Mesendoderm (in vitro differentiated cells): ENCODE results near the gene POMT1.

ENCODE experiments used
- DNase-seq: peaks from one replicate; pipeline ENCODE4 v3.0.0; 2013
- H2AK5ac ChIP-seq: 2 replicates; pipeline ENCODE4 v1.6.1; 2013; ENCODE audit warnings: low read length, inconsistent platforms
- H2BK120ac ChIP-seq: 2 replicates; pipeline ENCODE4 v1.6.1; 2013; ENCODE audit warnings: low read depth, mild to moderate bottlenecking, low read length, moderate library complexity, mixed read lengths
- H2BK15ac ChIP-seq: replicated peaks from 2 replicates; pipeline ENCODE4 v1.6.1; 2013; ENCODE audit warnings: low read depth, mild to moderate bottlenecking, moderate library complexity
- H2BK5ac ChIP-seq: 2 replicates; pipeline ENCODE4 v1.6.1; 2013; ENCODE audit warnings: low read length, inconsistent platforms
- H3K18ac ChIP-seq: 2 replicates; pipeline ENCODE4 v1.6.1; 2013; ENCODE audit warnings: mild to moderate bottlenecking, low read length, mixed read lengths
- H3K23ac ChIP-seq: one replicate; pipeline ENCODE4 v1.6.1; 2013; ENCODE audit warnings: low read length
- H3K27ac ChIP-seq: 2 replicates; pipeline ENCODE4 v1.5.1; 2013; ENCODE audit warnings: low read depth, mild to moderate bottlenecking, inconsistent platforms, low read length, moderate library complexity
- H3K27me3 ChIP-seq: 2 replicates; pipeline ENCODE4 v1.6.1; 2013; ENCODE audit warnings: low read length, control low read depth, mild to moderate bottlenecking, inconsistent platforms; ENCODE audit not compliant: insufficient read depth, poor library complexity
- H3K36me3 ChIP-seq: 2 replicates; pipeline ENCODE4 v1.6.1; 2013; ENCODE audit warnings: low read length, inconsistent platforms; ENCODE audit not compliant: control insufficient read depth, insufficient read depth
- H3K4ac ChIP-seq: one replicate; pipeline ENCODE4 v1.6.1; 2013; ENCODE audit warnings: low read depth, mild to moderate bottlenecking, low read length, moderate library complexity
- H3K4me1 ChIP-seq: 2 replicates; pipeline ENCODE4 v1.6.1; 2013; ENCODE audit warnings: low read depth, low read length, inconsistent platforms; ENCODE audit not compliant: control insufficient read depth
- H3K4me2 ChIP-seq: 2 replicates; pipeline ENCODE4 v1.6.1; 2013; ENCODE audit warnings: low read length
- H3K4me3 ChIP-seq: 2 replicates; pipeline ENCODE4 v1.5.1; 2013; ENCODE audit warnings: mild to moderate bottlenecking, low read length
- H3K56ac ChIP-seq: one replicate; pipeline ENCODE4 v1.6.1; 2013; ENCODE audit warnings: low read length
- H3K79me1 ChIP-seq: 2 replicates; pipeline ENCODE4 v1.6.1; 2013; ENCODE audit warnings: low read length, inconsistent platforms
- H3K79me2 ChIP-seq: 2 replicates; pipeline ENCODE4 v1.6.1; 2013; ENCODE audit warnings: mild to moderate bottlenecking, low read length; ENCODE audit not compliant: control insufficient read depth, insufficient read depth
- H3K9ac ChIP-seq: 2 replicates; pipeline ENCODE4 v1.6.1; 2013; ENCODE audit warnings: low read length, inconsistent platforms
- H4K5ac ChIP-seq: one replicate; pipeline ENCODE4 v1.6.1; 2013; ENCODE audit warnings: low read length
- H4K8ac ChIP-seq: one replicate; pipeline ENCODE4 v1.6.1; 2013; ENCODE audit warnings: low read depth, mild to moderate bottlenecking, control low read depth, low read length, moderate library complexity
- WGBS: extraction: QIAGEN DNeasy Blood & Tissue Kit; methylation state at CpG from one replicate; pipeline ENCODE4 v1.1.7; 2013; ENCODE audit warnings: low lambda C conversion rate, missing lambda C conversion rate; ENCODE audit not compliant: insufficient coverage; ENCODE audit errors: extremely low coverage; 5-methylcytosine and 5-hydroxymethylcytosine counted together

Gene POMT1

DNA sequence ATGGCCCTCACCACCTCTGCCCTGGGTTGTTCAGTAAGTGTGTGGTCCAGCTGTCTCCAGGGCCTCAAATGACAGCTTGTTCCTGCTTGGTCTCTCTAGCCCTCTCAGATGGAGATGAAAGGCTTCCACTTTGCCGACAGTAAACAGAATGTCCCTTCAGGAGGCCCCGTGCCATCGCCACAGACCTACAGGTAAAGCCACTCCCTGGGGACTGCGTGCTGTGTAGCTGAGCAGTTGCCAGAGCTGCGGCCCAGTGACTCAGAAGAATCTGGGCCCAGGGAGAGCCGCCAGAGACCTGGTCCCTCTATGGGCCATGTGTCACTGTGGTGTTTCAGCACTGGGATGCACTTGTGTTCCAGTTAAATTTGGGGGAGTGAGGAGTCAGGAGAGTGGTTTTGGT, 10.6 kb upstream of the POMT1 start:
- H3K27ac ChIP-seq, result no peak overlapping the region
- peaks cover 51% of the 10 kb centered on the region for H3K36me3 ChIP-seq
- WGBS, result no CpG with 5 or more reads among the region's 6 CpGs

DNA sequence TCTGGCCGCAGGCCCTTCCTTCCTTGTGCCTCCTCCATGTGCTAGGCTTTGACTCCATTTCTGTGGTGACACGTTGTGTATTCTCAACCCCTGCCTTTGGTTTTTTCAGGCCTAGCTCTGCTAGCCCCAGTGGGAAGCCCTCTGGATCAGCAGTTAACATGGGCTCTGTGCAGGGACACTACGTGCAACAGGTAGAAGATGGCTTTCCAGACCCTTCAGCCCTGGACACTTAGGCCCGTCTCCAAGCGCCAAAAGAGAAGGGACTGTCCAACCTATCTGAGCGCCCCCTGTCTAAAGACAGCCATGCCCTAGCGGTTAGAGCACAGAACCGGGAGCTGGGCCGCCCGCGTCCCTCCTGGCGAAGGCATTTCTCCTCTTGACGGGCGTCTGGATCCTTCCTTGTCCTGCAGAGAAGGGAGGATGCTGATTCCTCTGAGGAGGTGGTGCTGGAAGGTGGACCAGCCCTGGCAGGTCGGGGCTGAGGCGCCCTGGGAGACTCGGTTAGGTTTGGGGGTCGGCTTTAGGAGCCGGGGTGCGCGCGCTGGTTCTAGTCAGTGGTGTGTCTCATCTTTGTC, 8.3 kb upstream of the POMT1 start:
- no CpG with 5 or more reads among the region's 22 CpGs for WGBS
- H3K36me3 ChIP-seq, result peaks cover 52% of the 10 kb centered on the region
- no peak for DNase-seq
- no peak overlapping the region for H3K4ac ChIP-seq
- no peaks in the 10 kb centered on the region for H3K27me3 ChIP-seq
- H3K79me1 ChIP-seq, result peaks cover 6% of the 10 kb centered on the region
- H3K27ac ChIP-seq, result no peak overlapping the region
- no peak overlapping the region for H2BK15ac ChIP-seq
- no peak overlapping the region for H2BK5ac ChIP-seq
- H3K79me2 ChIP-seq, result no peaks in the 10 kb centered on the region
- H3K9ac ChIP-seq, result no peak overlapping the region
- H2BK120ac ChIP-seq, result no peak overlapping the region
- H3K56ac ChIP-seq, result no peak overlapping the region
- H4K8ac ChIP-seq, result no peak overlapping the region
- no peak overlapping the region for H3K18ac ChIP-seq
- no peak overlapping the region for H4K5ac ChIP-seq
- H3K4me2 ChIP-seq, result no peak overlapping the region
- H2AK5ac ChIP-seq, result no peak overlapping the region
- no peak overlapping the region for H3K23ac ChIP-seq
- no peak overlapping the region for H3K4me3 ChIP-seq
- no peaks in the 10 kb centered on the region for H3K4me1 ChIP-seq

More for the DNA sequence above, 10.6 kb upstream of the POMT1 start:
- no peak overlapping the region for H3K4me2 ChIP-seq
- H3K4me3 ChIP-seq, result no peak overlapping the region
- no peak overlapping the region for H2BK5ac ChIP-seq
- no peak overlapping the region for H4K5ac ChIP-seq
- no peak overlapping the region for H3K4ac ChIP-seq
- H2AK5ac ChIP-seq, result no peak overlapping the region
- no peak overlapping the region for H2BK15ac ChIP-seq
- no peak overlapping the region for H3K9ac ChIP-seq
- H3K4me1 ChIP-seq, result no peaks in the 10 kb centered on the region
- H4K8ac ChIP-seq, result no peak overlapping the region
- H3K23ac ChIP-seq, result no peak overlapping the region
- DNase-seq, result no peak
- peaks cover 6% of the 10 kb centered on the region for H3K79me1 ChIP-seq
- no peak overlapping the region for H3K56ac ChIP-seq
- no peak overlapping the region for H3K18ac ChIP-seq
- H3K79me2 ChIP-seq, result no peaks in the 10 kb centered on the region
- no peaks in the 10 kb centered on the region for H3K27me3 ChIP-seq
- no peak overlapping the region for H2BK120ac ChIP-seq

DNA sequence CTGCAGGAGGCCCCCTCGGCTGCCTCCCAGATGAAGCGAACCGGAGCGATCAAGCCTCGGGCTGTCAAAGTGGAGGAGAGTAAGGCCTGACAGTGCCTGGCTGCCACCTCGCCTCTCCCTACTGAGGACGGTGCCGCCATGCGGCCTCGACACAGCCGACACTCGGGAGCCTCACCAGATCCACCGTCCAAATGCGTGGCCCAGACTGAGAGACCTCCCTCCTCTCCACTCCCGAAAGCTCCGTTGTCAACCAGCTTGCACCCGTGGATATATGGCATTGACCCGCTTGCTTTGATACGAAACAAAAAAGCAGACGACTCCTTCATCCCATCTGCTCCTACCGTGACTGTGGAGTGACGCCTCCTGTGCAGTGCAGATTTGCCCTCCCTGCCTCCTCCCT, 6.9 kb upstream of the POMT1 start:
- Histone ChIP-seq H2BK15ac (no peak overlapping the region), H3K27ac (no peak overlapping the region), H3K18ac (no peak overlapping the region), H3K4me1 (no peaks in the 10 kb centered on the region), H3K23ac (no peak overlapping the region), H4K5ac (no peak overlapping the region), H2BK5ac (no peak overlapping the region), H3K4me3 (no peak overlapping the region), H3K27me3 (no peaks in the 10 kb centered on the region), H3K79me2 (no peaks in the 10 kb centered on the region), H3K56ac (no peak overlapping the region), H3K4ac (no peak overlapping the region), H3K36me3 (peaks cover 47% of the 10 kb centered on the region), H3K4me2 (no peak overlapping the region), H2BK120ac (no peak overlapping the region), H3K79me1 (peaks cover 5% of the 10 kb centered on the region), H3K9ac (no peak overlapping the region), H2AK5ac (no peak overlapping the region), H4K8ac (no peak overlapping the region)
- DNase-seq, result no peak
- WGBS, result no CpG with 5 or more reads among the region's 22 CpGs

DNA sequence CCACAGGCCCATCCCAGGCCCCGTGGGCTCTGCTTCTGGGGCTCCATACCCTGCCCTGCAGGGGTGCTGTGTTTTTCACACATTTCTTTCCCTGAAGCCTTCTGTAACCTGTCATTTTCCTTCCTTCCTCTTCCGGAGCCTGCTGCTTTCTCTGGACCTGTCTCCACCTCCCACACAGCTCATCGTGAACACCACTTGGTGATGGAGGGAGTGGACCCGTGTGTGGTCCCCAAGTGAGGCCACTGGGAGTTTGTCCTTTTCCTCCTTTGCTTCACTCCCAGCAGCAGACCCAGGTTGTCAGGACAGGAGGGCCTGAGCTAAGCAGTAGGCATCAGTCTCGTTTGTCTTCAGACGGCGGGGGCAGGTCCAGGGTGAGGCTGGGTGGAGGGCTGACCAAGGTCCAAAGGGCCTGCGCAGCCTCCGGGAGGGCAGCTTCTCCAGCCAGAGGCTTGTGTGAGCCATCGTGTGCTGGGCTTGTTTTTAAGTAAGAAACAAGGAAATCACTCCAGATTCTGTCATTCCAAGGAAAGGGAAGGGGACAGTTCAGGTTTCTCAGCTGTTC, 5.8 kb upstream of the POMT1 start:
- H2BK5ac ChIP-seq, result no peak overlapping the region
- H4K5ac ChIP-seq, result no peak overlapping the region
- no peaks in the 10 kb centered on the region for H3K27me3 ChIP-seq
- H3K4ac ChIP-seq, result no peak overlapping the region
- H4K8ac ChIP-seq, result no peak overlapping the region
- H2BK120ac ChIP-seq, result no peak overlapping the region
- no peak overlapping the region for H3K18ac ChIP-seq
- H3K4me1 ChIP-seq, result no peaks in the 10 kb centered on the region
- no peak overlapping the region for H3K9ac ChIP-seq
- no peak overlapping the region for H3K4me2 ChIP-seq
- no peak overlapping the region for H2BK15ac ChIP-seq
- H3K27ac ChIP-seq, result no peak overlapping the region
- no peak overlapping the region for H3K4me3 ChIP-seq
- no peak overlapping the region for H2AK5ac ChIP-seq
- no peak for DNase-seq
- H3K79me1 ChIP-seq, result peaks cover 5% of the 10 kb centered on the region
- H3K23ac ChIP-seq, result no peak overlapping the region
- H3K36me3 ChIP-seq, result peaks cover 39% of the 10 kb centered on the region
- no CpG with 5 or more reads among the region's 10 CpGs for WGBS
- no peaks in the 10 kb centered on the region for H3K79me2 ChIP-seq
- no peak overlapping the region for H3K56ac ChIP-seq

DNA sequence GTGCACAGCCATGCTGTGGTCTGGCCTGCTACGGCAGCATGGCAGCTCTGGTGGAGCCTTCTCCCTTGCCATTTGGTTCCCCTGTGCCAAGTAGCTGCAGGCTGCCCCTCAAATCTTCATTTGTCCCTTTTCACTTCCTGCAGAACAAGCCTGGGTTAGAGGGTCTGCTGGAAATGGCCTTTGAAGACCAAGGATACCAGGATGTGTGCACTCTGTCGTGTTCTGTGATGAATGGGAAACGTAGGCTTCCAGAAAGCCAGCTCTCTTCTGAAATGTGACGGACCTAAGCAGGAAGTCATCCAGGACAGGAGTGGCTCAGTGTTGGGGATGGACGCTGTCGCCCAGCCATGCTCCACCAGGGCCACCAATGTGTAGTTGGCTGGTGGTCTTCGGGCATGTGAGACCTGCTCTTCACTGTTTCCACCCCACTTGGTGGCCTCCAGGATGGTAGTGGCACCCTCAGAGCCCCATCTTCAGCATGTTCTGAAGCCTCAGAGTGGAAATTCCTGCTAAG, 3.4 kb upstream of the POMT1 start:
- peaks cover 28% of the 10 kb centered on the region for H3K36me3 ChIP-seq
- no peak overlapping the region for H3K4ac ChIP-seq
- no peak overlapping the region for H3K23ac ChIP-seq
- no peaks in the 10 kb centered on the region for H3K27me3 ChIP-seq
- H2AK5ac ChIP-seq, result no peak overlapping the region
- no peak overlapping the region for H4K8ac ChIP-seq
- no peak overlapping the region for H3K9ac ChIP-seq
- no peak overlapping the region for H3K27ac ChIP-seq
- no peak overlapping the region for H3K56ac ChIP-seq
- no peak for DNase-seq
- H2BK15ac ChIP-seq, result no peak overlapping the region
- no peak overlapping the region for H3K4me2 ChIP-seq
- WGBS, result no CpG with 5 or more reads among the region's 7 CpGs
- H3K79me1 ChIP-seq, result peaks cover 6% of the 10 kb centered on the region
- no peak overlapping the region for H3K4me3 ChIP-seq
- no peaks in the 10 kb centered on the region for H3K79me2 ChIP-seq
- no peak overlapping the region for H2BK120ac ChIP-seq
- H4K5ac ChIP-seq, result no peak overlapping the region
- no peak overlapping the region for H2BK5ac ChIP-seq
- H3K4me1 ChIP-seq, result peaks cover 5% of the 10 kb centered on the region
- H3K18ac ChIP-seq, result no peak overlapping the region

DNA sequence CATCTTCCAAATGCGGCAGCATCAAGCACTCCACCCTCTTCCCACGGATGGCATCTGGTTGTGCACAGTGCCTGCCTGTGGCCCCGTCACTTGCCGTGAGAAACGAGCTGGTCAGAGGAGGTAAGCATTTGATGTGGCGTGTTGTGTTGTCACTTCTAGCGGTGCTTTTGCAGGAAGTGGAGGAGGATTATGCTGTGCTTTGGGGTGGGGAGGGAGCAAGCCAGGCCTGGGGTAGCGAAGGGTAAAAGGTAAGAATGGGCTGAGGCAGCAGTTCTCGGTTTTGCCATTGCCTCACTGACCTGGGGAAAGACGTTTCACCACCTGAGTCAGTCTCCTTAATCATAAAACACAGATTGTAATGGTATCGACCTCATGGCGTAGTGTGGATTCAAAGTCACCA, 2.3 kb upstream of the POMT1 start:
- Histone ChIP-seq H4K8ac (no peak overlapping the region), H3K79me2 (no peaks in the 10 kb centered on the region), H3K23ac (no peak overlapping the region), H3K4me3 (no peak overlapping the region), H3K27me3 (no peaks in the 10 kb centered on the region), H3K4ac (no peak overlapping the region), H2BK5ac (no peak overlapping the region), H3K36me3 (peaks cover 28% of the 10 kb centered on the region), H2AK5ac (no peak overlapping the region), H2BK120ac (no peak overlapping the region), H3K9ac (no peak overlapping the region), H3K27ac (no peak overlapping the region), H3K56ac (no peak overlapping the region), H2BK15ac (no peak overlapping the region), H4K5ac (no peak overlapping the region), H3K4me2 (no peak overlapping the region), H3K4me1 (peaks cover 5% of the 10 kb centered on the region), H3K79me1 (peaks cover 8% of the 10 kb centered on the region), H3K18ac (no peak overlapping the region)
- DNase-seq, result no peak
- no CpG with 5 or more reads among the region's 12 CpGs for WGBS
